ENCODE measurements around the gene PPHLN1. TPM values are rescaled to one million over a fixed set of nuclear protein-coding genes. Genes with fewer than 3 reads are reported as not detected.

Gene PPHLN1, protein sequence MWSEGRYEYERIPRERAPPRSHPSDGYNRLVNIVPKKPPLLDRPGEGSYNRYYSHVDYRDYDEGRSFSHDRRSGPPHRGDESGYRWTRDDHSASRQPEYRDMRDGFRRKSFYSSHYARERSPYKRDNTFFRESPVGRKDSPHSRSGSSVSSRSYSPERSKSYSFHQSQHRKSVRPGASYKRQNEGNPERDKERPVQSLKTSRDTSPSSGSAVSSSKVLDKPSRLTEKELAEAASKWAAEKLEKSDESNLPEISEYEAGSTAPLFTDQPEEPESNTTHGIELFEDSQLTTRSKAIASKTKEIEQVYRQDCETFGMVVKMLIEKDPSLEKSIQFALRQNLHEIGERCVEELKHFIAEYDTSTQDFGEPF
- 52.2 and 63.1 TPM in 2 replicates for total RNA-seq (2012; rRNA removed)

DNA sequence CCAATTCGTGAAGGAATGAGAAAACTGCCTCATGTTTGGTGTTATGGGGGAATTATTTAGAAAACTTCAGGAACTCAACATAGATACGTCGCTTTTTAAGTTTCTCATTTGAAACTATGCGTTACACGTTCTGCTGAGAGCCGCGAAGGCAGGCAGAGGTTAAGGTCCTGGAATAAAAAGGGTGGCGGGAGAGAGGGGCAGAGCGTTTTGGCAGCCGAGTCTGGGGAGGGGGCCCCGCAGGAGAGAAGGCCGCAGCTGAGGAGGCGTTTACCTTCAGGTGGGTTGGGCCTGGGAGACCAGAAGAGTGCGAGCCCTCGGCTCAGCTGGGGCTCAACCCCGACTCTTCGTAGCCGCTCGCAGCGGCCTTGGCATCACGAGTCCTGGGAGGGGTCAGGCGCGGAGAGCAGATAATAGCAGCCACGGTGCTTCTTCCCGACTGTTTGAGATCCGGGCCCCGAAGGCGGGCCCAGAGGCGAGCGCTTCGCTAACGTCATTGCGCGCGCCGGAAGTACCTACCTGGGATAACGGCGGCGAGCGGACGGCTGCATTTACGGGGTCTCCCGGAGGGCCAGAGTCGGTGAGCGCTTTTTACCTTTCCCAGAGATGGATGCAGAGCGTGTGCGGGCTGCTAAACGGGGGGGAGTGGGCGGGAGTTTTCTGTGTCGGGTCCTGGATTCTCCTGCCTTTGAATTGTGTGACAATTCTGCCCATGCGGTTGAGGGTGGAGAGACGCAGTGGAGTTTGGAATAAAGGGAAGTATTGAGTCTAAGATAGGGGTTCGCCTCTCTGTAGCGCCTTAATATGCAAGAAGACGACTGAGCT is at the start of gene PPHLN1, which contains the start of gene ZCRB1:
PPHLN1 (plus strand) TSS at position 515 of the 822 bp plus-strand sequence. CDS start 9,736 bp downstream, outside the sequence.
ZCRB1 (minus strand) TSS at position 442 of the 822 bp plus-strand sequence. CDS start 1,992 bp downstream, outside the sequence.
- no peaks in the 10 kb centered on the region for H3K27me3 ChIP-seq (ENCODE audit: control insufficient read depth, insufficient read depth, low read length)
- H3K9ac ChIP-seq (ENCODE audit: low read depth, low read length) = peak within 1 kb of the TSS; percentile 95
- peaks cover 5% of the 10 kb centered on the region for H3K36me3 ChIP-seq (ENCODE audit: insufficient read depth, low read length)

DNA sequence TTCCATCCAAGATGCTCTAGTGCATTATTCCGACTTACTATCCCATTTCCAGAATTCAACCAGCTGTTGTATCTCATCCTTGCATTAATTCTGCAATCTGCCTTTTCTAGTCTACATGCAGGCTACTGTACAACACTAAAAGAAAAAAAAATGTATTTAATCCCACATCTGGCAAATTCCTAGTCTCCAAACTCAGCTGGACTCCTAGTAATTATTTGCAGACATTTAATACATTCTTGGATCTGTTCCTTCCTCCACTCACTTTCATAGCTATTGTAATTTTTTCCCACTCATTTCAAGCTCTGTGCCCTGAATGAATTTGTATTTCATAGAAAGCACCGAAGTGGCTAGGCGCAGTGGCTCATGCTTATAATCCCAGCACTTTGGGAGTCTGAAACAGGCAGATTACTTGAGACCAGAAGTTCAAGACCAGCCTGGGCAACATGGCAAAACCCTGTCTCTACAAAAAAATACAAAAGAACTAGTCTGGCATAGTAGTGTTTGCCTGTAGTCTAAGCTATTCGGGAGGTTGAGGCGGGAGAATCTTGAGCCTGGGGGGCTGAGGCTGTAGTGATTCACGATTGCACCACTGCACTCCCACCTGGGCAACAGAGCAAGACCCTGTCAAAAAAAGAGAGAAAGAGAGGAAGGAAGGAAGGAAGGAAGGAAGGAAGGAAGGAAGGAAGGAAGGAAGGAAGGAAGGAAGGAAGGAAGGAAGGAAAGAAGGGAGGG is 48.4 kb upstream of the PPHLN1 start:
- Histone ChIP-seq H3K9me3 (replicated peaks; ENCODE audit: low read length) (no peaks in the 10 kb centered on the region), H3K4me1 (ENCODE audit: control insufficient read depth, insufficient read depth, low read length) (no peaks in the 10 kb centered on the region), H3K4me3 (ENCODE audit: low read length) (no peak overlapping the region), H3K36me3 (ENCODE audit: insufficient read depth, low read length) (no peaks in the 10 kb centered on the region), H3K9ac (ENCODE audit: low read depth, low read length) (no peak overlapping the region), H3K27me3 (ENCODE audit: control insufficient read depth, insufficient read depth, low read length) (peaks cover 16% of the 10 kb centered on the region), H3K4me2 (ENCODE audit: low read length) (no peak overlapping the region)

More for the DNA sequence above, at the start of gene PPHLN1, which contains the start of gene ZCRB1:
- H3K4me3 ChIP-seq (ENCODE audit: low read length) = peak within 1 kb of the TSS; percentile 94
- no peaks in the 10 kb centered on the region for H3K9me3 ChIP-seq (replicated peaks; ENCODE audit: low read length)
- peaks cover 22% of the 10 kb centered on the region for H3K4me1 ChIP-seq (ENCODE audit: control insufficient read depth, insufficient read depth, low read length)
- H3K4me2 ChIP-seq (ENCODE audit: low read length) = peak within 1 kb of the TSS; percentile 91

DNA sequence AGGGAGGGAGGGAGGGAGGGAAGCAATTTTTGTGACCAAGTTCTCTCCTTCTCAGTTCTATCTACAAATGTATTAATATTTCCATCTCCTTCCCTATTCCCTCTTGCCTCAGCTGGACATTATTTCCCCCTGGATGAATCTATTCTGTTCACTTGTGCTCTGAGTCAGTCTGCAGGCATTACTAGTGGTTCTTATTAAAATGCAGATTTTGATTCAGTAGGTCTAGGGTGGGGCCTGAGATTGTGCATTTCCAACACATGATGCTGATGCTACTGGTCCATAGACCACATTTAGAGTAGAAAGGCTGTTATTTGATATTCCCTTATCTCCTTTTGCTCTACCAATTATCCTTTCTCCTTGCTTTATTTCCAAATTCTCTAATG is 47.8 kb upstream of the PPHLN1 start:
- H3K4me3 ChIP-seq (ENCODE audit: low read length) = no peak overlapping the region
- no peaks in the 10 kb centered on the region for H3K4me1 ChIP-seq (ENCODE audit: control insufficient read depth, insufficient read depth, low read length)
- peaks cover 16% of the 10 kb centered on the region for H3K27me3 ChIP-seq (ENCODE audit: control insufficient read depth, insufficient read depth, low read length)
- no peaks in the 10 kb centered on the region for H3K9me3 ChIP-seq (replicated peaks; ENCODE audit: low read length)
- no peak overlapping the region for H3K9ac ChIP-seq (ENCODE audit: low read depth, low read length)
- no peaks in the 10 kb centered on the region for H3K36me3 ChIP-seq (ENCODE audit: insufficient read depth, low read length)
- no peak overlapping the region for H3K4me2 ChIP-seq (ENCODE audit: low read length)

DNA sequence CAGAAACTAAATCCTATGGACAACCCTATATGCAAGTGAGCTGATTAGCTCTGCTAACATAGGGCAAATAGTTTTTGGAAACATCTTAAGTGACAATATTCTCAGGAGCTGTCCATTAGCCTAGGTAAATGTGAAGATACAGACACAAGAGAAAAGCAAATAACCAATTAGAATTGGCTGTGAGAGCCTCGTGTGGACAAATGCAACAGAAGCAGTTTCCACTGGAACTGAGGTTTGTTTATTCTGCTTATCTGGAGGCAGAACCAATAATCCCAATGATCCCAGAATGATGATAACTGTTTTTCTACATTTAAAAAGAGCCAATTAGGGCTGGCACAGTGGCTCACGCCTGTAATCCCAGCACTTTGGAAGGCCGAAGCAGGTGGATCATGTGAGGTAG is 44.7 kb upstream of the PPHLN1 start:
- Histone ChIP-seq H3K9me3 (replicated peaks; ENCODE audit: low read length) (no peaks in the 10 kb centered on the region), H3K9ac (ENCODE audit: low read depth, low read length) (no peak overlapping the region), H3K4me3 (ENCODE audit: low read length) (no peak overlapping the region), H3K4me1 (ENCODE audit: control insufficient read depth, insufficient read depth, low read length) (no peaks in the 10 kb centered on the region), H3K27me3 (ENCODE audit: control insufficient read depth, insufficient read depth, low read length) (peaks cover 16% of the 10 kb centered on the region), H3K36me3 (ENCODE audit: insufficient read depth, low read length) (no peaks in the 10 kb centered on the region), H3K4me2 (ENCODE audit: low read length) (no peak overlapping the region)

DNA sequence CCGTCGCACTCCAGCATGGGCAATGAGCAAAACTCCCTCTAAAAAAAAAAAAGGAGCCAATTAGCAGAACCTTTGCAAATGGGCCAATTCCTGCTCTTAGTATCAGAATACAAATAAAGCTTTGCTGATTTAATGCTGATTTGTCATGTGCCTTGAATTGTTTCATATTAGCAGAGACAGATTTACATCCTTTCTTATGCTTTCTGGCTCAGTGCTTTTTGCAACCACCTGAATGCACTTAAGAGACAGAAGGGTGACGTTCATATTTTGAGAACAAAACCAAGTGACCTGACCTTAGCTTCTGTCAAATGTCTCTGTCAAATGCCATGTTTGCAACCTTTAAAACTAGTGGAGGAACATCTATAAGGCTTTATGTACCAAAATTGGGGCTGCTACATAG is 44.1 kb upstream of the PPHLN1 start:
- Histone ChIP-seq H3K4me2 (ENCODE audit: low read length) (no peak overlapping the region), H3K9ac (ENCODE audit: low read depth, low read length) (no peak overlapping the region), H3K36me3 (ENCODE audit: insufficient read depth, low read length) (no peaks in the 10 kb centered on the region), H3K9me3 (replicated peaks; ENCODE audit: low read length) (no peaks in the 10 kb centered on the region), H3K4me3 (ENCODE audit: low read length) (no peak overlapping the region), H3K4me1 (ENCODE audit: control insufficient read depth, insufficient read depth, low read length) (no peaks in the 10 kb centered on the region), H3K27me3 (ENCODE audit: control insufficient read depth, insufficient read depth, low read length) (peaks cover 16% of the 10 kb centered on the region)

DNA sequence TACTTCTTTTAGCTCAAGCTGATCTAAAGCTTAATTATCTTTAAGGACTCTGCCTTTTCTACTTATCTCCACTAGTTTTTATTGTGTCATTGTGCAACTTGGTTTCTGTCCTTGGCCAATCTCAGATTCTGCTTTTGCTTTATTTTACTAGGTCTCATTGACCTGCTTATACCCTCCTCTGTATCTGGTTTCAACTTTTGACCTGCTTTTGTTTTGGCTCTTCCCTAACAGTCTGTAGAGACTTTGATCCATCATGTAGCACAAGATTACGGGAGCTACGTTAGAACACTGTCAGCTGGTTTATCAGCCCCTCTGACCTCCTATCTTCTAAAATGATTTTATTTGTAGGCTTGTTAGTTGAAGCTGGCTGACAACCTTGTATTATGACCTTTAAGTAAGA is 43.7 kb upstream of the PPHLN1 start:
- Histone ChIP-seq H3K4me2 (ENCODE audit: low read length) (no peak overlapping the region), H3K9me3 (replicated peaks; ENCODE audit: low read length) (no peaks in the 10 kb centered on the region), H3K27me3 (ENCODE audit: control insufficient read depth, insufficient read depth, low read length) (peaks cover 12% of the 10 kb centered on the region), H3K4me3 (ENCODE audit: low read length) (no peak overlapping the region), H3K36me3 (ENCODE audit: insufficient read depth, low read length) (no peaks in the 10 kb centered on the region), H3K4me1 (ENCODE audit: control insufficient read depth, insufficient read depth, low read length) (no peaks in the 10 kb centered on the region), H3K9ac (ENCODE audit: low read depth, low read length) (no peak overlapping the region)

DNA sequence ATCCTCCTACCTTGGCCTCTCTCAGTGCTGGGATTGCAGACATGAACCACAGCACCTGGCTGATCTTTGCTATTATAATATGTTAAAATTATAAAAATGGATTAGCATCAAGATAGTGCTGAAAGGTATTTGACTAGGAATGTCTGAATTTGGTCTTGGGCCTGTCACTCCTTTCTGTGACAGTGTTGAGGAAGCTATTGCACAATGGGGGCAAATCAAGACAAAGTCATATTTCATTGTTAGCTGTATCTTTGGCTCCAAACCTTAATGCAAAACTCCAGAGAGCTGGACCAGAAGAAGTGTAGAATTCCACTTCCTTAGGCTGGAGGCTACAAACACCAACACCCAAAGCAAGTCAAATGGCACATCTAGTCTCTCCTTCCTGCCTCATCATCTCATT is 42.2 kb upstream of the PPHLN1 start:
- no peaks in the 10 kb centered on the region for H3K4me1 ChIP-seq (ENCODE audit: control insufficient read depth, insufficient read depth, low read length)
- H3K9me3 ChIP-seq (replicated peaks; ENCODE audit: low read length) = no peaks in the 10 kb centered on the region
- H3K4me3 ChIP-seq (ENCODE audit: low read length) = no peak overlapping the region
- H3K4me2 ChIP-seq (ENCODE audit: low read length) = no peak overlapping the region
- no peak overlapping the region for H3K9ac ChIP-seq (ENCODE audit: low read depth, low read length)
- peaks cover 8% of the 10 kb centered on the region for H3K27me3 ChIP-seq (ENCODE audit: control insufficient read depth, insufficient read depth, low read length)
- H3K36me3 ChIP-seq (ENCODE audit: insufficient read depth, low read length) = no peaks in the 10 kb centered on the region

DNA sequence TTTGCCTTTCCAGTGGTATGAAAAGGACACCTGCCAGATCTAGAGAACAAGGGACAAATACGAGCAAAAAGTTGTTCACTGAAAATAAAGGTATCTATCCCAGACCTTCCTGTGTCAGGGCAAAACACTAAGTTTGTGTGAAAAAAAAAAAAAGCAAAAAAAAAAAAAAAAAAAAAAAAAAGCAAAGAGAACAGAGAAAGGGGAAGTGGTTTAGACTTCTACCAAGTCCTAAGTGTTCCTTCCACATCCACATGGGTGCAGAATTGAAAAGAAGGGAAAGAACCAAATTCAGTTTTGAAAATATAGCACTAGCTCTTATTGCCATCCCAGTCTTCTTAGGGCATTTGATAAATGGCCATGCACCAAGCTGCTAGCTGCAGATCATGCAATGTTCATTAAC is 41.8 kb upstream of the PPHLN1 start:
- no peak overlapping the region for H3K4me2 ChIP-seq (ENCODE audit: low read length)
- H3K4me1 ChIP-seq (ENCODE audit: control insufficient read depth, insufficient read depth, low read length) = no peaks in the 10 kb centered on the region
- H3K9me3 ChIP-seq (replicated peaks; ENCODE audit: low read length) = no peaks in the 10 kb centered on the region
- peaks cover 8% of the 10 kb centered on the region for H3K27me3 ChIP-seq (ENCODE audit: control insufficient read depth, insufficient read depth, low read length)
- H3K36me3 ChIP-seq (ENCODE audit: insufficient read depth, low read length) = no peaks in the 10 kb centered on the region
- H3K4me3 ChIP-seq (ENCODE audit: low read length) = no peak overlapping the region
- no peak overlapping the region for H3K9ac ChIP-seq (ENCODE audit: low read depth, low read length)

DNA sequence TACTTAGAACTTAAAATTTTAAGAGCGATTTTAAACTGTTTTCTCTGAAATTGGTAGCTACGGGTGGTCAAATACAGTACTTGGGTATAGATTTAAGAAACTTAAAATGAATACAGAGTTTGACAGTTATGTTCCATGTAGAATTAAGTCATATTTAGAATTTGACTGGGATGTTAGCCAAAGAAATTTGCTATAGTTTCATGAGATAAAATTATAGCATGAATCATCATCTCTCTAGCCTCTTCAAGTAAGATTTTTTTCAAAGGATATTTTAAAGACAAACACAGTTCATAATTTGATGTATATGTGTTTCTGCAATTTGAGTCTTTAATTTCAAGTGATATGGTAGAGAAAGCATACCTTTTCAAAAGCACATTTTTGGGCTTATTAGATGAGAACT is 41.1 kb upstream of the PPHLN1 start:
- no peaks in the 10 kb centered on the region for H3K9me3 ChIP-seq (replicated peaks; ENCODE audit: low read length)
- peaks cover 8% of the 10 kb centered on the region for H3K27me3 ChIP-seq (ENCODE audit: control insufficient read depth, insufficient read depth, low read length)
- H3K36me3 ChIP-seq (ENCODE audit: insufficient read depth, low read length) = no peaks in the 10 kb centered on the region
- no peak overlapping the region for H3K9ac ChIP-seq (ENCODE audit: low read depth, low read length)
- H3K4me1 ChIP-seq (ENCODE audit: control insufficient read depth, insufficient read depth, low read length) = no peaks in the 10 kb centered on the region
- H3K4me3 ChIP-seq (ENCODE audit: low read length) = no peak overlapping the region
- no peak overlapping the region for H3K4me2 ChIP-seq (ENCODE audit: low read length)

DNA sequence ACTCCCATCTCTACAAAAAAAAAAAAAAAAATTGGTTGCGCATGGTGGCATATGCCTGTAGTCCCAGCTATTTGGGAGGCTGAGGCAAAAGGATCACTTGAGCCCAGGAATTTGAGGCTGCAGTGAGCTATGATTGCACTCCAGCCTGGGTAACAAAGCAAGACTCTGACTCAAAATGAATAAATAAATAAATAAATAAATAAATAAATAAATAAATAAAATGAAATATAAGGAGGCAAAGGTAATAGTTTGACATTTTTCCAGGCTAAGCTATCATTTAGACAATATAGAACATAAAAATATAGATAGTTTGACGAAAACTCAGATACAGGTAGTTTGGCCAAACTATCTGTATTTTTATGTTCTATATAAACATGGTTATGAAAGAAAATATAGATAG is 40.5 kb upstream of the PPHLN1 start:
- no peak overlapping the region for H3K9ac ChIP-seq (ENCODE audit: low read depth, low read length)
- no peaks in the 10 kb centered on the region for H3K36me3 ChIP-seq (ENCODE audit: insufficient read depth, low read length)
- no peak overlapping the region for H3K4me3 ChIP-seq (ENCODE audit: low read length)
- no peaks in the 10 kb centered on the region for H3K9me3 ChIP-seq (replicated peaks; ENCODE audit: low read length)
- H3K4me1 ChIP-seq (ENCODE audit: control insufficient read depth, insufficient read depth, low read length) = no peaks in the 10 kb centered on the region
- no peak overlapping the region for H3K4me2 ChIP-seq (ENCODE audit: low read length)
- H3K27me3 ChIP-seq (ENCODE audit: control insufficient read depth, insufficient read depth, low read length) = peaks cover 8% of the 10 kb centered on the region

DNA sequence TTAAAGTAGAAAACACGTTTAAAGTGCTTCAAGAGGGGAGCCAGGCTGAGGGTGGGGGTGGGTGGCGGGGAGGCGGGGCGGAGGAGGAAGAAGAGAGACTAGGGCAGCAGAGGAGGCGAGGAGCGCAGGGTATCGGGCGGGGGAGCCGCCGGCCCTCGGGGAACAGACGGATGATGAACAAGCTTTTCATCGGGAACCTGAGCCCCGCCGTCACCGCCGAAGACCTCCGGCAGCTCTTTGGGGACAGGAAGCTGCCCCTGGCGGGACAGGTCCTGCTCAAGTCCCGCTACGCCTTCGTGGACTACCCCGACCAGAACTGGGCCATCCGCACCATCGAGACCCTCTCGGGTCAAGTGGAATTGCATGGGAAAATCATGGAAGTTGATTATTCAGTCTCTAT is 39.2 kb upstream of the PPHLN1 start:
- no peaks in the 10 kb centered on the region for H3K36me3 ChIP-seq (ENCODE audit: insufficient read depth, low read length)

More for the DNA sequence above, 39.2 kb upstream of the PPHLN1 start:
- no peak overlapping the region for H3K4me3 ChIP-seq (ENCODE audit: low read length)
- H3K4me2 ChIP-seq (ENCODE audit: low read length) = no peak overlapping the region
- H3K4me1 ChIP-seq (ENCODE audit: control insufficient read depth, insufficient read depth, low read length) = no peaks in the 10 kb centered on the region
- H3K9ac ChIP-seq (ENCODE audit: low read depth, low read length) = no peak overlapping the region
- H3K27me3 ChIP-seq (ENCODE audit: control insufficient read depth, insufficient read depth, low read length) = peaks cover 8% of the 10 kb centered on the region
- H3K9me3 ChIP-seq (replicated peaks; ENCODE audit: low read length) = no peaks in the 10 kb centered on the region
